Lung (tissue), 12 donors: ENCODE measurements around the gene ZNF260. TPM values are rescaled to one million over a fixed set of nuclear protein-coding genes. Genes with fewer than 3 reads are reported as not detected.

Source experiments
- ATAC-seq: fragments of 200-7000 bp; cut with Tn5 transposase; one replicate; pipeline ENCODE4 v1.9.1; 2020; ENCODE audit warnings: moderate number of reproducible peaks; ENCODE audit not compliant: insufficient read depth, low FRiP score
- DNase-seq, 3 donors: peaks; one replicate each; pipeline ENCODE4 v3.0.0-alpha.2; 2013 to 2017
- H3K27ac ChIP-seq, 2 donors: one replicate each; pipeline ENCODE4 v1.5.1; 2013; ENCODE audit warnings: mild to moderate bottlenecking in 2 of 2, moderate library complexity in 2 of 2, control low read depth in 1 of 2, inconsistent platforms in 1 of 2, low read depth in 1 of 2, low read length in 1 of 2
- H3K27me3 ChIP-seq, 3 donors: one replicate each; pipeline ENCODE4 v1.5.1; 2013; ENCODE audit warnings: low read length in 2 of 3; ENCODE audit not compliant: control insufficient read depth in 3 of 3, insufficient read depth in 3 of 3
- H3K36me3 ChIP-seq, 4 donors: one replicate each; pipeline ENCODE4 v1.5.1; 2013; ENCODE audit warnings: low read length in 4 of 4, mild to moderate bottlenecking in 1 of 4, moderate library complexity in 1 of 4; ENCODE audit not compliant: control insufficient read depth in 4 of 4, insufficient read depth in 4 of 4
- H3K4me1 ChIP-seq, 5 donors: one replicate each; pipeline ENCODE4 v1.5.1; 2013; ENCODE audit warnings: low read length in 5 of 5, mild to moderate bottlenecking in 2 of 5, moderate library complexity in 1 of 5; ENCODE audit not compliant: control insufficient read depth in 5 of 5, insufficient read depth in 5 of 5
- H3K4me3 ChIP-seq: one replicate; pipeline ENCODE4 v1.5.1; 2013; ENCODE audit warnings: mild to moderate bottlenecking, control low read depth, moderate library complexity
- H3K9ac ChIP-seq, 2 donors: one replicate each; pipeline ENCODE4 v1.5.1; 2013; ENCODE audit warnings: low read length in 2 of 2, control low read depth in 1 of 2; ENCODE audit not compliant: insufficient read depth in 1 of 2
- H3K9me3 ChIP-seq, 4 donors: one replicate each; pipeline ENCODE4 v1.5.1; 2013; ENCODE audit warnings: low read length in 3 of 4, mild to moderate bottlenecking in 1 of 4, moderate library complexity in 1 of 4; ENCODE audit not compliant: control insufficient read depth in 4 of 4, insufficient read depth in 3 of 4
- CTCF ChIP-seq: IDR thresholded peaks from 2 replicates; pipeline ENCODE4 v1.5.1; 2012; ENCODE audit warnings: mild to moderate bottlenecking; ENCODE audit errors: control extremely low read depth, extremely low read depth
- WGBS, 2 donors: extraction: QIAGEN DNeasy Blood & Tissue Kit; methylation state at CpG; one replicate each; pipeline ENCODE4 v1.1.7; 2013; 5-methylcytosine and 5-hydroxymethylcytosine counted together
- polyA plus RNA-seq, 2 donors: library from polyadenylated mRNA; stranded (reverse); fragments of 200-250 nt; gene quantifications; one replicate each; pipeline ENCODE4 v1.2.1, GENCODE V29; 2013
- total RNA-seq, 2 donors: library from RNA; depleted of rRNA in 1 of 2; stranded (reverse); fragments of >200 nt in 1 of 2; gene quantifications; one replicate each; pipeline ENCODE4 v1.2.1, GENCODE V29; 2014 to 2021
- donor health status: control.
- donor health status: control.
- donor health status: Bipolar disorder and iron deficiency.
- donor health status: healthy.
- donor health status: DM: yes; HTN: yes; CAD: no.

ZNF260 gene
- total and polyA plus RNA-seq, 4 donors = 3.0 to 28.3 (median 6.3) TPM

- Histone ChIP-seq H3K36me3 (peaks cover 14 to 67% (median 48%) of the 10 kb centered on the region in 4 donors), H3K27ac (no peak overlapping the region), H3K9me3 (peaks cover 32 to 57% (median 37%) of the 10 kb centered on the region in 4 donors), H3K4me3 (no peak overlapping the region), H3K27me3 (no peaks in the 10 kb centered on the region), H3K4me1 (no peaks in the 10 kb centered on the region), H3K9ac (no peak overlapping the region)
- no peak for TF ChIP-seq CTCF
- 95% methylated on average over 2 of the region's 2 CpGs for WGBS, 2 donors
- ATAC-seq (no peak), DNase-seq (no peak)
Measured at GRCh38 chr19:36514012-36514612, 14.0 kb downstream of the ZNF260 start.

DNA sequence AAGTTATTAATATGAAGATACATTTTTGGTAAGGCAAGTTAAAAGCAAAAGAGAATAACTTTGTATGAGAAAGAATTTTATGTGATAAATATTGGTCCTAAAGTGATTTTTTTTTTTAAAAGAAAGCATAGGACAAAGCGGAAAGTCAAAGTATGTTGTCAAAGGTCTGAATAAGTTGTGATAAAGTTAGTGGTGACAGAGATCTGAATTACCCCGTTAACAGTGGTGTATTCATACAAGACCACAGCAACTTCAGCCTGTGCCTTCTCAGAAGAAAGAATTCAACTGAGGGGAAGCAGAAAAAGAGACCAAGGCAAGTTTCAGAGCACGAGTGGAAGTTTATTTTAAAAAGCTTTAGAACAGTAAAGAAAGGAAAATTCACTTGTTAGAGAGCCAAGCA, 19.7 kb downstream of the ZNF260 start:
- Histone ChIP-seq H3K27me3 (no peaks in the 10 kb centered on the region), H3K4me3 (no peak overlapping the region), H3K36me3 (peaks cover 0 to 10% (median 4%) of the 10 kb centered on the region in 4 donors), H3K27ac (no peak overlapping the region), H3K9me3 (peaks cover 5 to 33% (median 15%) of the 10 kb centered on the region in 4 donors), H3K9ac (no peak overlapping the region), H3K4me1 (no peaks in the 10 kb centered on the region)
- WGBS, 2 donors = 90 to 93% methylated on average over 3 of the region's 3 CpGs
- ATAC-seq (no peak), DNase-seq (no peak)
- no peak for TF ChIP-seq CTCF

DNA sequence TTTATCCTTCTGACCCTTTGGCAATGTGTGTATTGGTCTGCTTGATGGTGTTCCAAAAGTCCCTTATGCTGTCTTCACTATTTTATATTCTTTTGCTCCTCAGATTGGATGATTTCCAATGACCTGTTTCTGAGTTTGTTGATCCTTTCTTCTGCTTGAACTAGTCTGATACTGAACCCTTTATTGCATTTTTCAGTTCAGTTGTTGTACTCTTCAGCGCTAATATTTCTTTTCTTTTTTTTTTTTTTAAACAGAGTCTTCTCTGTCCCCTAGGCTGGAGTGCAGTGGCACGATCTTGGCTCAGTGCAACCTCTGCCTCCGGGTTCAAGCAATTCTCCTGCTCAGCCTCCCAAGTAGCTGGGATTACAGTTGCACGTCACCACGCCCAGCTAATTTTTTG, 26.1 kb downstream of the ZNF260 start:
- Histone ChIP-seq H3K36me3 (no peaks in the 10 kb centered on the region), H3K4me1 (no peaks in the 10 kb centered on the region), H3K4me3 (no peak overlapping the region), H3K27me3 (no peaks in the 10 kb centered on the region), H3K9me3 (peaks cover 3 to 39% (median 14%) of the 10 kb centered on the region in 4 donors), H3K27ac (no peak overlapping the region), H3K9ac (no peak overlapping the region)
- no peak for DNase-seq
- ATAC-seq = no peak
- no peak for TF ChIP-seq CTCF
- 90 to 94% methylated on average over 5 of the region's 5 CpGs for WGBS, 2 donors

GRCh38 chr19:36497001-36497400, 31.1 kb downstream of the ZNF260 start:
- no peaks in the 10 kb centered on the region for H3K4me1 ChIP-seq
- 87 to 89% methylated on average over 17 of the region's 17 CpGs for WGBS, 2 donors
- TF ChIP-seq CTCF = no peak
- ATAC-seq (no peak), DNase-seq (no peak)
- H3K36me3 ChIP-seq = no peaks in the 10 kb centered on the region
- H3K9ac ChIP-seq = no peak overlapping the region
- no peak overlapping the region for H3K27ac ChIP-seq
- peaks cover 0 to 18% (median 10%) of the 10 kb centered on the region in 4 donors for H3K9me3 ChIP-seq
- H3K4me3 ChIP-seq = no peak overlapping the region
- H3K27me3 ChIP-seq = no peaks in the 10 kb centered on the region
